HG03039 (cell line): ENCODE measurements around the gene KLRF2.
"Not testable (repeated sequence)": the region's sequence is repeated elsewhere in the genome, so short reads cannot be mapped to it uniquely, and the experiment has no call there.

Experiments used
- ATAC-seq: cut with Tn5 transposase; IDR thresholded peaks from one replicate; pipeline ENCODE4 v1.9.1; 2021; ENCODE audit warnings: mild to moderate bottlenecking, moderate library complexity; ENCODE audit not compliant: unreplicated experiment

Gene KLRF2

GRCh38 chr12:9881246-9881645 lies at the start of gene KLRF2:
Gene KLRF2 (plus strand): TSS chr12:9881489. CDS start chr12:9881596, 107 bp downstream.
- no peak for ATAC-seq

- no peak for ATAC-seq
These were observed 49.6 kb upstream of the KLRF2 start for GRCh38 chr12:9831720-9832119.

GRCh38 chr12:9843407-9843806 lies 37.9 kb upstream of the KLRF2 start:
- ATAC-seq: no peak

DNA sequence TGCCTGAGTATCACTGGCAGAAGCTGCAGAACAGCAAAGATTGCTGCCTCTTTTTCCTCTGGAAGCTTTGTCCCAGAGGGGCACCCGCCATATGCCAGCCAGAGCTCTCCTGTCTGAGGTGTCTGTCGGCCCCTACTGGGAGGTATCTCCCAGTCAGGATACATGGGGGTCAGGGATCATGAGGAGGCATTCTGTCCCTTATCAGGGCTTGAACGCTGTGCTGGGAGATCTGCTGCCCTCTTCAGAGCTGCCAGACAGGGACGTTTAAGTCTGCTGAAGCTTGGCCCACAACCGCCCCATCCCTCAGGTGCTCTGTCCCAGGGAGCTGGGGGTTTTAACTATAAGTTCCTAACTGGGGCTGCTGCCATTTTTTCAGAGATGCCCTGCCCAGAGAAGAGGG lies 32.4 kb upstream of the KLRF2 start:
- no peak for ATAC-seq

- ATAC-seq: no peak
These were observed 30.2 kb upstream of the KLRF2 start for GRCh38 chr12:9851050-9851449.

- no peak for ATAC-seq
These were observed 29.4 kb upstream of the KLRF2 start for GRCh38 chr12:9851927-9852326.

DNA sequence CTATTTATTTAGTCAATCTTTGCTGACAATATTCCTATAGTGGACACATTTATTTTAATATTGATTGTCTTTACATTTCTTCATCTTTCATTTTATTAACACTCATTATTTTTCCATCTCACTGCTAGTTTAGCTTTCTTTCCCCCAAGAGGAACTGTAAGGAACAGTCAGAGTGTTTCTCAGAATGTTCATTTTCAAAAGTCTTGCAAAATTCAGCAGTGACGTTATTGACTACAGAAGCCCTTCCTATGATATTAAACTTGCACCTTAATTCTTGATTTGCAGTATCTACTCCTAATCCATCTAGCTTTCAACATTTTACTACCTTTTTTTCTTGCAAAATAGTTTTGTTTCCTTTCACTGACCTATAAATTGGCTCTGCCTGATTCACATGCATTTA lies 25.1 kb upstream of the KLRF2 start:
- no peak for ATAC-seq

- ATAC-seq: no peak
These were observed 24.4 kb upstream of the KLRF2 start for GRCh38 chr12:9856894-9857293.

GRCh38 chr12:9858135-9858534 lies 23.2 kb upstream of the KLRF2 start:
- ATAC-seq: no peak

DNA sequence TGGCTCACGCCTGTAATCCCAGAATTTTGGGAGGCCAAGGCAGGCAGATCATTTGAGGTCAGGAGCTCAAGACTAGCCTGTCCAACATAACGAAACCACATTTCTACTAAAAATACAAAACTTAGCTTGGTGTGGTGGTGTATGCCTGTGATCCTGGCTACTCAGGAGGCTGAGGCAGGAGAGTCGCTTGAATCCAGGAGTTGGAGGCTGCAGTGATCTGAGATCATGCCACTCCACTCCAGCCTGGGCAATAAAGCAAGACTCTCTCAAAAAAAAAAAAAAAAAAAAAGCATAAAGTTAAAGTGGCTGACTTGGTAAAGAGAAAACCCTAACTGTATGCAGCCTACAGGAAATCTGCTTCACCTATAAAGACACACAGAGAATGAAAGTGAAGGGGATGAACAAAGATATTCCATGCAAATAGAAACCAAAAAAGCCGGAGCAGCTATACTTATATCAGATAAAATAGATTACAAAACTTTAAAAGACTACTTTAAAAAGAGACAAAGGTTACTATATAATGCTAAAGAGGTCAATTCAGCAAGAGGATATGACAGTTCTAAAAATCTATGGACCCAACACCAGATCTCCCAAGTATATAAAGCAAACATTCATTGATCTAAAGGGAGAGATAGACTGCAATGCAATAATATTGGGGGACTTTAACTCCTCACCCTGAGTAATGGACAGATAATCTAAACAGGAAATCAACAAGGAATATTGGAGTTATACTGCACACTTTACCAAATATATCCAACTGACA lies 16.2 kb upstream of the KLRF2 start:
- no peak for ATAC-seq

DNA sequence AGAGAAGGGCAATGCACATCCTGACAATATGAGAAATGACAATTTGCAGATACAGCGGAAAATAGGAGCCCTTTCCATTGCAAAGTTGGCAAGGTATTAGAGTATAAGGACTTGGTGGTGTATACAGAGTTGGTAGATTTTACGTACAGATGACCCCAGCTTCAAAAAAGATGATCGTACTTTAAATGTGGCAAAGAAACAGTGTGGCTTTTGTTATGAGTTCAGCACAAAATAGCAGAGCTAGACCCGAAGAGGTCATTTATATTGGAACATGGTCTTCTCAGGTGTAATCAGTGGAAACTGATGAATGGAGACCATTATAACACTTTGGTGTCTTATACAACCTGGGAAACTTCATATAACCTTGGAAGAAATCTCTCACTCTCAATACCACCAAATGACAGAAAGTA lies 14.4 kb upstream of the KLRF2 start:
- no peak for ATAC-seq

DNA sequence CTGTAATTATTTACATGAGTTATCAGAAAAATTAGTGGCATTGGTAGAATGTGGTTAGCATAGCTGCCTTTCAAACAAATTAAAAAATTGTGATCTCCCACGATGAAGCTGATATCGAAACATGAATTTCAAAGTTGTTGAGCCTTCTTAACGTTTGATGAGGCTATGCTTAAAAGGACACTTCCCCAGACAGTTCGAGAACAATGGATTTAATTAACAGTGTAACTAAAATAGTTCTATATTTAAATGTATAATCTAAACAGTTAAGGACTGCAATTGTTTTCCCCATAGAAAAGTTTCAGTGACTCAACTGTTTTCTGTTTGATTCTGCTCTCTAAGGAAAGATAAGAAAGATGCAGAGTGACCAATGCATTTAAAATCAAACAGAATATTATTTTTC lies 13.8 kb upstream of the KLRF2 start:
- no peak for ATAC-seq

DNA sequence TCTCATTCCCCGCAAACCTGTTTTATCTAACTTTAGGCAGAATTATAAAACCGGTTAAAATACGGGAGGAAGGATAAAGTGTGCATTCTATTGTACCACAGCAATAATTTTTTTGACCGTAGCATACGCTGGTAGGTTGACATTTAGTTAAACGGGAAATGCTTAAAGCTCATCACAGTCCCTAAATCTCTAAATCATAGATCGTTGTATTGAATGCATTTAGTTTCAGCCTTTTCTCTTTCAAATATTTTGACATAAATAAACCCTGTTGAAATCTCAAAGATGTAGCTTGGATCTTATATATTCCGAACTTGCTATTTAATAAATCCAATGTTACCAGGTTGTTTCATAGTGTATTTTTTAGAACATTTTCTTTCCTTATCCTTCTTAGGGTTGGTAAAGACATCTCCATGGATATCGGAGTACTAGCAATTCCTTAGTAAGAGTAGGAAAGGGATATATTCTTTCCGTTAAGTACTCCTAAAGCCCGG lies 12.9 kb upstream of the KLRF2 start:
- ATAC-seq: no peak

DNA sequence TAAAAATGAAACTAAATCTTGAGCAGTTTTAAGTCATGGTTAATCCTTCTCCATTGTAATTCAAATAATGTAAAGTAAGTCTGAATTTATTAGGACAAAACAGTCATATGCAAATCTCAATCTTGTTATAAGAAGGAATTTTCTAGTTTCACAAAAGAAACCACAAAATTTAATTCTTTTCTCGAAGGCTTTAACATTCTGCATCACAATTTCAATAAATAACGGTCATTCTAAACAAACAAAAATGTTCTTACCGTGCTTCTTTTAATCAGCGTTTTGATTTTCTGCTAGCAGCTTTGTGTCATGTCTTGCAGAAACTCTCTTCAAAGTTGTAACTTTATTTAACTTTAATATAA lies 12.4 kb upstream of the KLRF2 start:
- ATAC-seq: no peak

DNA sequence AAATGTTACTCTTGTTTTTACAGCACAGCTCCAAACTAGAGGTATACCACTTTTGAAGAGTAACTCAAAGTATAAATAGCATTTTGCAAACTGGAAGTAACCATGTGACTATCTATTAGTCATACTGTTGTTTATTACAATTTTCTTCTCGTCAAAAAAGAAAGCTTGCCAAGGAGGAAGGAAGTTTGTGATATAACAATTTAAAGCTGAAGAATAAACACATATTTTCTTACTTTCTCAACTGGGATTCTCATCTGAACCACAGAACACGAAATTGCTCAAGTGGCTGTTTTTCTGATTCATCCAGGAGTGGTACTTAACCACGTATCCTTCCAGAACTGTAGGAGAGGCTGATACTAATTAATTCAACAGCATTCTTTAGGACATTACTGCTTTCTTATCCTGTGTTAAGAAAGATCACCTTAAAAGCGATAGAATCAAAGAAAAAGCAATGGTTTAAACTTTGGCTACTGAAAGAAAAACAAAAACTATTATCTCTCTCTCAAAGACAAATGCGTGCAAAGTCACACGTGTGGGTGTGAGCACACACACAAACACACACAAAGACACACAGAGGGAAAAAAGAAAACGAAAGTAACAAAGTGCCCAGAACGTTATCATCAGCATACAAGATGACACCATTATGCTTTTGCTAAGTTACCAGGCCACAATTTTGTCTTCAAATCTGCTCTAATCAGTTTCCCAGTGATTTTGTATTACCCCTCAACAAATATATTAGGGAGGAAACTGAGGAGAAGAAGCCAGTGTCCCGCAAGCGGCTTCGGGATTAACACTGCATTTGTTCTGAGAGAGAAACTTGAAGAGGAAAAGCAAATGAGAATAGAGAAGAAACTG lies 11.8 kb upstream of the KLRF2 start, which contains the start of gene CLEC2B:
TSS of gene CLEC2B (minus strand) at position 48 of the 855 bp plus-strand sequence.
- ATAC-seq: no peak

GRCh38 chr12:9870286-9870866 lies 10.9 kb upstream of the KLRF2 start:
- ATAC-seq: no peak

DNA sequence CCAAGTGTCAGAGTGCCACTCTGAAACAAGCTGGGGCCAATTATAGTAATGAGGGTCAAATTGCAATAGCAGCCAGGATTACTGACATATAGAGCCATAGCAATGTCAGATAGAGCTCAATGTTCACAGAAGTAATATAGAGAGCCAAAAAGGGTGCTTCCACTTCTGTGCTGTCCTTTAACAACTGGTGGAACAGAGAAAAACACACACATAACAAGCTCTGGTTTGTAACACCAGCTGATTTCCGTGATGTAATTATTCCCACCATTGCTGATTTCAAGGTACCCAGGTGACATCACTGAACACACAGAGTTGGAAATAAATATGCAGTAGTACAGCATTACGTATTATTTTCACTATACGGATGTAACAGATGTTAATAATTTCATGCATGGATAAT lies 9.1 kb upstream of the KLRF2 start:
- ATAC-seq: no peak

- ATAC-seq: no peak
These were observed 8.5 kb upstream of the KLRF2 start for GRCh38 chr12:9872742-9873141.

DNA sequence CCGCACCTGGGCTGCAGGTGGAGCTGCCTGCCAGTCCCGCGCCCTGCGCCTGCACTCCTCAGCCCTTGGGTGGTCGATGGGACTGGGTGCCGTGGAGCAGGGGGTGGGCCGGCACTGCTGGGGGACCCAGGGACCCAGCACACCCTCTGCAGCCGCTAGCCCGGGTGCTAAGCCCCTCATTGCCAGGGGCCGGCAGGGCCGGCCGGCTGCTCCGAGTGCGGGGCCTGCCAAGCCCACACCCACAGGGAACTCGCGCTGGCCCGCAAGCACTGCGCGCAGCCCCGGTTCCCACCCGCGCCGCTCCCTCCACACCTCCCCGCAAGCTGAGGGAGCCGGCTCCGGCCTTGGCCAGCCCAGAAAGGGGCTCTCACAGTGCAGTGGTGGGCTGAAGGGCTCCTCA lies 5.2 kb upstream of the KLRF2 start:
- not testable (repeated sequence) for ATAC-seq

GRCh38 chr12:9880532-9881078 lies 684 bp upstream of the KLRF2 start:
- ATAC-seq: no peak

DNA sequence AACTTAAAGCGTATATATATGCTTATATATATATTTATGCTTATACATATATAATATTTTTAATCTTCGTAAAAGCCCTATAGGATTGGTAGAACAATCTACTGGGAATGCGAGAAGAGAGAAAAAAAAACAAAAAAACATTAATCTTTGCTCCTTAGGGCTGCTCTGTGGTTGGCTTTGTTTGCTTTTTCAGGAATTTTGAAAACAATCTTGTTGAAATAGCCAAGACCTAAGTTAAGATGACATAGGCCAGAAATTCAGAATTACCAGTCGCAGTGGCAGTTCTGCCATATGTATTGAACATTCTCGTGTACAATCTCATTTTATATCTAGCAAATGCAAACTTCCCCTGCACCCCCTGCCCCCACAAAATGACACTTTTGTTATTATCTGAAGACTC lies 699 bp downstream of the KLRF2 start:
- ATAC-seq: no peak
